Panc1 (cell line): Measurements from ENCODE around the gene HES4.

ENCODE experiments used
- CTCF ChIP-seq: fragments of 450-650 bp; IDR thresholded peaks from 2 replicates; pipeline ENCODE4 v1.5.1; 2017; ENCODE audit warnings: mild to moderate bottlenecking
- POLR2AphosphoS5 ChIP-seq: IDR thresholded peaks from 2 replicates; pipeline ENCODE4 v1.6.1; 2012; ENCODE audit warnings: mild to moderate bottlenecking, low read depth, low read length, moderate library complexity
- REST ChIP-seq, 2 experiments: IDR thresholded peaks; 2 replicates each; pipeline ENCODE4 v1.6.1; 2011 to 2012; ENCODE audit warnings: low read depth in 2 of 2, control low read depth in 1 of 2, low read length in 1 of 2, mild to moderate bottlenecking in 1 of 2, moderate library complexity in 1 of 2; ENCODE audit not compliant: insufficient read depth in 1 of 2
- SIN3A ChIP-seq: IDR thresholded peaks from 2 replicates; pipeline ENCODE4 v1.6.1; 2012; ENCODE audit warnings: low read depth, mild to moderate bottlenecking, low read length, moderate library complexity, borderline replicate concordance; ENCODE audit not compliant: insufficient read depth
- TCF7L2 ChIP-seq: IDR thresholded peaks from 2 replicates; pipeline ENCODE4 v1.6.1; 2011; ENCODE audit warnings: mild to moderate bottlenecking, low read depth, low read length, inconsistent platforms

- TF ChIP-seq CTCF (no peak), REST (IDR thresholded peaks at IDR 0.05; ENCODE audit: insufficient read depth in 1 of 2, low read depth in 2 of 2, low read length in 1 of 2) (no peak), TCF7L2 (no peak), POLR2AphosphoS5 (no peak), SIN3A (no peak)
Observed at GRCh38 chr1:984476-984814, 15.5 kb downstream of the HES4 start.
